Psoas muscle (tissue), 8 donors: ENCODE measurements around the gene STRIP1. TPM values are rescaled to one million over a fixed set of nuclear protein-coding genes. Genes with fewer than 3 reads are reported as not detected.

Source experiments
- ATAC-seq, 4 donors: fragments of 200-7000 bp; cut with Tn5 transposase; one replicate each; pipeline ENCODE4 v1.9.1; 2020; ENCODE audit warnings: moderate library complexity in 3 of 4, mild to moderate bottlenecking in 2 of 4
- DNase-seq, 2 donors: peaks; one replicate each; pipeline ENCODE4 v3.0.0-alpha.2; 2020
- H3K27ac ChIP-seq: fragments of 200-600 bp; one replicate; pipeline ENCODE4 v1.8.0; 2022
- H3K27me3 ChIP-seq, 3 donors: fragments of 200-600 bp in 1 of 3; one replicate each; pipeline versions ENCODE4 v1.6.1 to v1.8.0; 2013 to 2022; ENCODE audit warnings: low read length in 2 of 3, mild to moderate bottlenecking in 2 of 3, moderate library complexity in 1 of 3; ENCODE audit not compliant: insufficient read depth in 3 of 3
- H3K36me3 ChIP-seq, 2 donors: fragments of 200-600 bp in 1 of 2; one replicate each; pipeline versions ENCODE4 v1.6.1 to v1.8.0; 2013 to 2022; ENCODE audit warnings: low read depth in 1 of 2, mild to moderate bottlenecking in 1 of 2, moderate library complexity in 1 of 2; ENCODE audit not compliant: insufficient read depth in 1 of 2
- H3K4me1 ChIP-seq: fragments of 200-600 bp; one replicate; pipeline ENCODE4 v1.8.0; 2022
- H3K4me3 ChIP-seq: fragments of 200-600 bp; one replicate; pipeline ENCODE4 v1.8.0; 2022; ENCODE audit warnings: mild to moderate bottlenecking
- H3K9me3 ChIP-seq: fragments of 200-600 bp; one replicate; pipeline ENCODE4 v1.8.0; 2022
- WGBS, 3 donors: extraction: QIAGEN DNeasy Blood & Tissue Kit; methylation state at CpG; one replicate each; pipeline versions ENCODE4 v1.1.6 to v1.1.7; 2013; 5-methylcytosine and 5-hydroxymethylcytosine counted together
- intact Hi-C, 2 donors: fragments of 100-400 bp; cut with DNase I; formaldehyde crosslinking; loops; one replicate each; pipeline versions ENCODE4 v1.11.0 to v1.14.2; 2022
- polyA plus RNA-seq, 3 donors: library from polyadenylated mRNA; stranded (reverse); fragments of 200-250 nt; gene quantifications; one replicate each; pipeline ENCODE4 v1.2.3, GENCODE V29; 2013
- total RNA-seq, 4 donors: library from RNA; stranded (reverse); fragmentation: NEBNext Ultra II Directional in 2 of 4; extraction: Animal tissue kit (Norgen Biotek cat#: 25700) in 2 of 4; gene quantifications; one replicate each; pipeline versions ENCODE4 v1.2.1 to v1.2.4, GENCODE V29; 2021 to 2023
- TF ChIP-seq, protein P1 (sequence below): fragments of 200-600 bp; IDR thresholded peaks from one replicate; pipeline ENCODE4 v1.8.0; 2022; ENCODE audit warnings: antibody characterized with exemption
- donor health status: healthy with polysubstance abuse.
- donor health status: DM: no; HTN: no; CAD: no; lungs with moderate emphysema.
- donor health status: Bipolar disorder and iron deficiency.
- donor health status: healthy.
- donor health status: DM: yes; HTN: yes; CAD: no.
- donor health status: DM: no; HTN: no; CAD: no.
- donor health status: DM: no; HTN: no; CAD: no.
- donor health status: DM: yes; HTN: yes; CAD: no.

STRIP1 gene
- total and polyA plus RNA-seq, 7 donors = 12.1 to 23.1 (median 16.4) TPM

- Histone ChIP-seq H3K9me3 (no peaks in the 10 kb centered on the region), H3K36me3 (peaks cover 0 to 4% of the 10 kb centered on the region in 2 donors), H3K27me3 (no peaks in the 10 kb centered on the region), H3K4me1 (peaks cover 84% of the 10 kb centered on the region), H3K4me3 (no peak overlapping the region), H3K27ac (peak overlapping the region; percentile 68)
- ATAC-seq (peak in 2 of 4 donors; percentile 26 to 43), DNase-seq (no peak)
- TF ChIP-seq, protein P1, sequence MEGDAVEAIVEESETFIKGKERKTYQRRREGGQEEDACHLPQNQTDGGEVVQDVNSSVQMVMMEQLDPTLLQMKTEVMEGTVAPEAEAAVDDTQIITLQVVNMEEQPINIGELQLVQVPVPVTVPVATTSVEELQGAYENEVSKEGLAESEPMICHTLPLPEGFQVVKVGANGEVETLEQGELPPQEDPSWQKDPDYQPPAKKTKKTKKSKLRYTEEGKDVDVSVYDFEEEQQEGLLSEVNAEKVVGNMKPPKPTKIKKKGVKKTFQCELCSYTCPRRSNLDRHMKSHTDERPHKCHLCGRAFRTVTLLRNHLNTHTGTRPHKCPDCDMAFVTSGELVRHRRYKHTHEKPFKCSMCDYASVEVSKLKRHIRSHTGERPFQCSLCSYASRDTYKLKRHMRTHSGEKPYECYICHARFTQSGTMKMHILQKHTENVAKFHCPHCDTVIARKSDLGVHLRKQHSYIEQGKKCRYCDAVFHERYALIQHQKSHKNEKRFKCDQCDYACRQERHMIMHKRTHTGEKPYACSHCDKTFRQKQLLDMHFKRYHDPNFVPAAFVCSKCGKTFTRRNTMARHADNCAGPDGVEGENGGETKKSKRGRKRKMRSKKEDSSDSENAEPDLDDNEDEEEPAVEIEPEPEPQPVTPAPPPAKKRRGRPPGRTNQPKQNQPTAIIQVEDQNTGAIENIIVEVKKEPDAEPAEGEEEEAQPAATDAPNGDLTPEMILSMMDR = no peak
- intact Hi-C loops = no loop called here
These were observed 36.6 kb upstream of the STRIP1 start for GRCh38 chr1:109997867-109998229.

- 70 to 100% (median 82%) methylated on average over 1 of the region's 1 CpG for WGBS, 3 donors
- intact Hi-C loops = no loop called here
- Histone ChIP-seq H3K4me1 (peaks cover 69% of the 10 kb centered on the region), H3K27me3 (no peaks in the 10 kb centered on the region), H3K4me3 (peak overlapping the region; percentile 69), H3K9me3 (no peaks in the 10 kb centered on the region), H3K27ac (peak overlapping the region; percentile 85), H3K36me3 (peaks cover 0 to 4% of the 10 kb centered on the region in 2 donors)
- DNase-seq (no peak), ATAC-seq (no peak)
- TF ChIP-seq, protein P1 = no peak
These were observed 31.7 kb upstream of the STRIP1 start for GRCh38 chr1:110002695-110003094.

DNA sequence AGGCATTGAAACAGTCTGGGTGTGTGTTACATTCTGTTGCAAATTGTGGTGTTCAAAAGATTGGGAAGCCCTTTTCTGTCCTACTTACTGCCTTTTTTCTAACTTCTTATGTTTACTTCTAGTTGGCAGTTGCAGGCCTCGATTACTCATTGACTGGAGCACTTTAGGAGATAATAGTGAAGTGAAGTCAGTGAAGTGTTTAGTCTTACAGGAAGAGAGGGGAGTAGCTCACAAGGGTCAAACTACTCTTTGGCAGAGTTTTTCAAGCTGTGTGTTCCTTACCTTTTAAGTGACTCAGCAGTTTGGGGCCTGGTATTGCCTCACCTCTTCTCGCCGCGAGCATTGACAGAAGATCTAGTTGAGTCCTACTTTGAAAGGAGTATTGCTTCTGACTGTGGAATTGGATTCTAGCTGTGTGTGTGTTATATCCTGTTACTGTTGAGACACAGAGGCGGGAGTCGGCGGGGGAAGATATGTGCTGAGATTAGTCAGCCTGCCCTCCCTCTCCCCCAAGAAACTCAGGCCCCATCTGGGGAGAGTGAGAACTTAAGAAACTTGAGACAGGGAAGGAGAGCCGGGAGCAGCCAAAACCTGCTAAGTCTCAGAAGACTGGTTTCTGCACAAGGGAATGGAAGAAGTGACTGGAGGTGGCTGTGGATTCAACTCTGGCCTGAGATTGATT lies 30.5 kb upstream of the STRIP1 start:
- Histone ChIP-seq H3K36me3 (peaks cover 0 to 7% of the 10 kb centered on the region in 2 donors), H3K27me3 (no peaks in the 10 kb centered on the region), H3K4me1 (peaks cover 69% of the 10 kb centered on the region), H3K4me3 (peak overlapping the region; percentile 69), H3K27ac (peak overlapping the region; percentile 85), H3K9me3 (no peaks in the 10 kb centered on the region)
- peak; percentile 95 to 97 (median 95) for ATAC-seq
- TF ChIP-seq, protein P1 = no peak
- WGBS, 3 donors = 4 to 13% (median 7%) methylated on average over 8 of the region's 8 CpGs
- DNase-seq = peak; percentile 82 to 91
- intact Hi-C loops = no loop called here

DNA sequence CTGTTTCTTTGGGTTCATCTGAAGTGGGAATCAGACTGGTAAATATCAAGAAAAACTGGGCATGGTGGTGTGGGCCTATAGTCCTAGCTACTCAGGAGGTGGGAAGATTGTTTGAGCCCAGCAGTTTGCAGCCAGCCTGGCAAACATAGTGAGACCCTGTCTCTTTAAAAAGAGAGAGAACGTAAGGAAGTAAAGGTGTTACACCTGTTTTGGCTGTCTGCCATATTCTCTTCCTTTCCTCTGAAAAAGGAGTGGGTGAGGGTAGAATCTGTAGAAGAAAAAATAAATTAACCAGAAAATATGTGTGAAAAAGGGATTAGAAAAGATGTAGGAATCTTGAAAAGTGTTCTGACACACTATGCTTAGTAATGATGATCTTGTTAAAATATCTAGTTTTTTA lies 29.8 kb upstream of the STRIP1 start:
- H3K27me3 ChIP-seq = no peaks in the 10 kb centered on the region
- WGBS, 3 donors = 14 to 42% (median 20%) methylated on average over 1 of the region's 1 CpG
- ATAC-seq = peak in 1 of 4 donors; percentile 16
- DNase-seq = no peak
- peaks cover 4 to 14% of the 10 kb centered on the region in 2 donors for H3K36me3 ChIP-seq
- no peaks in the 10 kb centered on the region for H3K9me3 ChIP-seq
- H3K4me3 ChIP-seq = peak overlapping the region; percentile 69
- peaks cover 69% of the 10 kb centered on the region for H3K4me1 ChIP-seq
- intact Hi-C loops = no loop called here
- TF ChIP-seq, protein P1 = no peak
- H3K27ac ChIP-seq = peak overlapping the region; percentile 85

DNA sequence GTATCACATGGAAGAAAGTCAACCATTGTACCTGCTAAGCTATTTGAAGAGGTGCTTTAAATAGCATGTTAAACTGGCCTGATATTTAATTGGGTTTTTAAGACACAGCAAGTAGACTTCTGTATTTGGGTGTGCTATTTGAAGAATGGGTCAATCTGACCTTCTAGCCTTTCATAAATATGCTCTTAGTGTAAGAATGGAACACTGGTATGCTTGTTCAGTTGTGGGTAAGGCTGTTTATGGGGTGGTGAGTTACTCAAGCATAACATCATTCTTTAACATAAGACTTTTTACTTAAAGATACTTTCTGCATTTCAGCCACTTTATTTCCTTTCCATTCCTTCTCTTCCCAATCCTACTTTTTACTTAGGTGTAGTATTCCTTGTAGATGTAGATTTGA lies 28.5 kb upstream of the STRIP1 start:
- H3K27me3 ChIP-seq = no peaks in the 10 kb centered on the region
- no peak for ATAC-seq
- peaks cover 8 to 28% of the 10 kb centered on the region in 2 donors for H3K36me3 ChIP-seq
- no peak for DNase-seq
- H3K4me3 ChIP-seq = peak overlapping the region; percentile 69
- intact Hi-C loops = no loop called here
- H3K9me3 ChIP-seq = no peaks in the 10 kb centered on the region
- H3K27ac ChIP-seq = peak overlapping the region; percentile 85
- TF ChIP-seq, protein P1 = no peak
- peaks cover 60% of the 10 kb centered on the region for H3K4me1 ChIP-seq
